ENCODE results near the gene SLC11A1.

The SLC11A1 gene

DNA sequence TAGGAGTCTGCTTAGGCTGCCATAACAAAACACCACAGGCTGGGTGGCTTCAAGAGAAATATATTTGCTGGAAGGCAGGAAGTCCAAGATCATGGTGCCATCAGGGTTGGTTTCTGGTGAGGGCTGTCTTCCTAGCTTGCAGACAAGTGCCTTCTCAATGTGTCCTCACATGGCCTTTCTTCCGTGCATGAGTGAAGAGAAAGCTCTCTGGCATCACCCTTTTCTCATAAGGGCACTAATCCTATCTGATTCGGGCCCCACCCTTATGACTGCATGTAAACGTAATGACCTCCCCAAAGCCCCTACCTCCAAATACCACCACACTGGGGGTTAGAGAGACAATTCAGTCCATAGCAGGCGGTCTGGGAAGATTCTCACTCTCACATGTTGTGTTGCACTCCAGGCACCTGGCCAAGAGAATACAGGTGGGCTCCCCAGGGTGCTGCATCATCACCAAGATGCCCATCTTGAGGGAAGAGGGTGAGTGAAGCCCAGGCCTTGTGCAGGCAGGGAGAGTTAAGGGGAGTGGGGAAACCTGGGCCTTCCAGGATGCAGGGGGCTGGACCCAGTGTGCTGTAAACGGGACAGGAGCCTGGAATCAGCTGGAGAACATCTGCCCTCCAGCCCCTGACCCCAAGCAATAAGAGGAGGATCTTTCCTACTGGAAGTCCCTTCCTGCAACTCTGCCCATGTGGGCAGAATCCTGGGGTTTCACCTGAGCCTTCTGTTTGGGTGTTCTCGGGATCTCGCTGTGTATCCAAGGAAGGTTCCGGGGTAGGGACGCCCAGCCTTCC lies 15.3 kb upstream of the SLC11A1 start:
- in situ Hi-C loops (cut with MboI; ENCODE audit: low sequenced_read_pairs): no loop called here

GRCh38 chr2:218367415-218368149 lies 14.5 kb upstream of the SLC11A1 start:
- in situ Hi-C loops (cut with MboI; ENCODE audit: low sequenced_read_pairs): no loop called here

DNA sequence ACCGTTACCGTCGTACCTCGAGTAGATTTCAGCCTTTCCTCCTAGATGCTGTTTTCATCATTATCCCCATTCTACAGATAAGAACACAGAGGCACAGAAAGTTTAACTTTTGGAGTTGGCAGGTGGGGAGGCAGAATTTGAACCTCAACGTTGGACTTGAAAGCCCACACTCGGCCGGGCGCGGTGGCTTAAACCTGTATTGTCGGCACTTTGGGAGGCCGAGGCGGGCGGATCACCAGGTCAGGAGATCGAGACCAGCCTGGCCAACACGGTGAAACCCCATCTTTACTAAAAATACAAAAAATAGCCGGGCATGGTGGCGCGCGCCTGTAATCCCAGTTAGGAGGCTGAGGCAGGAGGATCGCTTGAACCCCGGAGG lies 13.9 kb upstream of the SLC11A1 start:
- in situ Hi-C loops (cut with MboI; ENCODE audit: low sequenced_read_pairs): no loop called here

- in situ Hi-C loops (cut with MboI; ENCODE audit: low sequenced_read_pairs): no loop called here
These were observed 13.4 kb upstream of the SLC11A1 start for GRCh38 chr2:218368621-218369153.

DNA sequence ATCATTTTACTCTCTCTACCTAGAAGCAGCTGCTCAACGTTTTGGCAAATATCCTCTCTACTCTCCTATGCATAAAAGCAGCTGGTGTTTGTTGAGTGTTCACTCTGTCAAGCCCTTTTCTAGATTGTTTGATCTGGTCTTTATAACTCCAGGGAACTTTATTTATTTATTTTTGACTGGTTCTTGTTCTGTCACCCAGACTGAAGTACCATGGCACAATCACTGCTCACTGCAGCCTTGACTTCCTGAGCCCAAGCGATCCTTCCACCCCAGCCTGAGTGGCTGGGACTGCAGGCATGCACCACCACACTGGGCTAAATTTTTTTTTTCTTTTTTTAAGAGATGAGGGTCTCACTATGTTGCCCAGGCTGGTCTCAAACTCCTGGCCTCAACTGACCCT lies 12.7 kb upstream of the SLC11A1 start:
- in situ Hi-C loops (cut with MboI; ENCODE audit: low sequenced_read_pairs): no loop called here

DNA sequence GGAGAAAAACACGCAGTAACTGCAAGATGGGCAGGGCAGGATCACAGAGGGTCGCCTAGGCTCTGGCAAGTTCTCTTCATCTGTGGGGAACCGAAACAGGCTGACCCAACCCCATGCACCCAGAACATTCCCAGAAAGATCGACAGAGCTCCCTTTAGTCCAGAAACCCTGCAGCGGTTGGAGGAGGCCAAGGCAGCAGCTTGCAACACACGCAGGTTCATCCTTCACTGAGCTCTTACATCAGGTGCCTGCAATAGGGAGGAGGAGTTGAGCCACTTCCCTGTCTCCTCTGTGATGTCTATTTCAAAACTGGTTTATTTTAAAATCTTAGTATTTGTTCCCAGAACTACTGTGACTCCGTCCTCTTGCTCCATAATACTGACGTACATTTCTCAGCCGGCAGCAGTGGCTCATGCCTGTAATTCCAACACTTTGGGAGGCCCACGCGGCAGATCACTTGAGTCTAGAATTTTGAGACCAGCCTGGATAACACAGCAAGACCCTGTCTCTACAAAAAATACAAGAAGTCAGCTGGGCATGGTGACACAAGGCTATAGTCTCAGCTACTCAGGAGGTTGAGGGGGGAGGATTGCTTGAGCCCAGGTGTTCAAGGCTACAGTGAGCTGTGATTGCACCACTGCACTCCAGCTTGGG lies 11.5 kb upstream of the SLC11A1 start:
- in situ Hi-C loops (cut with MboI; ENCODE audit: low sequenced_read_pairs): no loop called here

DNA sequence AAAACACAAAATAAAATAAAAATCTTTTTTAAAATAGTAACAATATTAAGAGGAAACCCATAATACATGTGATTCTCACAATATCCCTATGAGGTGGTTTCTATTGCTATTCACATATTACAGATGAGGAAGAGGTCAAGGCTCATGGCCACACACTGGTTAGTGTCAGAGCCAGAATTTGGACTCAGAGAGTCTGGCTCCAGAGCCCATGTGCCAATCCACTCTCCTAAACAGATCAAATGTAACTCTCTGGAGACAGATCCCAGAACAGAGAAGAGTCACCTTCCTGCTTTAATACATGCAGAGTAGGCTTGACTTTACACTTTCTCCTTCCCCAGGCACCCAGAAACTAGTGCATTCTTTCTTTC lies 10.1 kb upstream of the SLC11A1 start:
- in situ Hi-C loops (cut with MboI; ENCODE audit: low sequenced_read_pairs): no loop called here

GRCh38 chr2:218374795-218375194 lies 7.3 kb upstream of the SLC11A1 start:
- in situ Hi-C loops (cut with MboI; ENCODE audit: low sequenced_read_pairs): no loop called here

DNA sequence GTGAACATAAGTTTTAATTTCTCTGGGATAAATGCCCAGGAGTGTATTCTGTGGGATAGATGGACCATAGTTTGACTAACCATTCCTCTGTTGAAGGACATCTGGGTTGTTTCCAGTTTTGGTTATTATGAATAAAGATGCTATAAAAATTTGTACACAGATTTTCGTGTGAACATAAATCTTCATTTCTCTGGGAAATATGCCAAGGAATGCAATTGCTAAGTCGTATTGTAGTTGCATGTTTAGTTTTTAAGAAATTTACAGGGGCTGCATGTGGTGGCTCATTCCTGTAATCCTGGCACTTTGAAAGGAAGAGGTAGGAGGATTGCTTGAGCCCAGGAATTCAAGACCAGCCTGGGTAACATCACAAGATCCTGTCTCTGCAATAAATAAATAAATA lies 6.9 kb upstream of the SLC11A1 start:
- in situ Hi-C loops (cut with MboI; ENCODE audit: low sequenced_read_pairs): no loop called here

GRCh38 chr2:218378053-218378452 lies 4.0 kb upstream of the SLC11A1 start:
- in situ Hi-C loops (cut with MboI; ENCODE audit: low sequenced_read_pairs): no loop called here

GRCh38 chr2:218382785-218383184 lies 712 bp downstream of the SLC11A1 start:
- in situ Hi-C loops (cut with MboI; ENCODE audit: low sequenced_read_pairs): no loop called here

DNA sequence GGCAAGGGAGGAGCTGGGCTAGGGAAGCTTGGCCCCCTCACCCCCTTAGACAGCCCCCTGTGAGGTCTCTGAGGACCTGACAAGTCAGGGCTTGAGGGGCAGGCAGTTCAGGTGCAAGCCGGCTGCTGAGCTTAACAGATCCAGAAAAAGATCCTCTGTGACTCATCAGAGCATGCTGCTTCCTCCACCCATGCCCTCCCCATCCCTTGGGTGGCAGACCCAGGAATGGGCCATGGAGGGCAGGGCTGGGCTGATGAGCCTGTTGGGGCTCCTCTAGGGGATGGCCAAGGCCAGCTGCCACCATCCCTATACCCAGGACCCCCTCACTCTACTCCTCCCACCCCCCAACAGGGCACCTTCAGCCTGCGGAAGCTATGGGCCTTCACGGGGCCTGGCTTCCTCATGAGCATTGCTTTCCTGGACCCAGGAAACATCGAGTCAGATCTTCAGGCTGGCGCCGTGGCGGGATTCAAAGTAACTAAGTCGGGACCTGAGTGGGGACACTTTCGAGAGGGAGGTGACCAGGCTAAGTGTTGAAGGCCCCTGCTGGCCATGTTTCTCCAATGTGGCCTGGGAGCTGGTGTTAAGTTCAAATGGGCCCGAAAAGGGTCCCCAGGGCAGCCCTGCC lies 1.9 kb downstream of the SLC11A1 start:
- in situ Hi-C loops (cut with MboI; ENCODE audit: low sequenced_read_pairs): no loop called here

- in situ Hi-C loops (cut with MboI; ENCODE audit: low sequenced_read_pairs): no loop called here
These were observed 2.9 kb downstream of the SLC11A1 start for GRCh38 chr2:218384975-218385374.

GRCh38 chr2:218386505-218387368 lies 4.7 kb downstream of the SLC11A1 start:
- in situ Hi-C loops (cut with MboI; ENCODE audit: low sequenced_read_pairs): no loop called here

DNA sequence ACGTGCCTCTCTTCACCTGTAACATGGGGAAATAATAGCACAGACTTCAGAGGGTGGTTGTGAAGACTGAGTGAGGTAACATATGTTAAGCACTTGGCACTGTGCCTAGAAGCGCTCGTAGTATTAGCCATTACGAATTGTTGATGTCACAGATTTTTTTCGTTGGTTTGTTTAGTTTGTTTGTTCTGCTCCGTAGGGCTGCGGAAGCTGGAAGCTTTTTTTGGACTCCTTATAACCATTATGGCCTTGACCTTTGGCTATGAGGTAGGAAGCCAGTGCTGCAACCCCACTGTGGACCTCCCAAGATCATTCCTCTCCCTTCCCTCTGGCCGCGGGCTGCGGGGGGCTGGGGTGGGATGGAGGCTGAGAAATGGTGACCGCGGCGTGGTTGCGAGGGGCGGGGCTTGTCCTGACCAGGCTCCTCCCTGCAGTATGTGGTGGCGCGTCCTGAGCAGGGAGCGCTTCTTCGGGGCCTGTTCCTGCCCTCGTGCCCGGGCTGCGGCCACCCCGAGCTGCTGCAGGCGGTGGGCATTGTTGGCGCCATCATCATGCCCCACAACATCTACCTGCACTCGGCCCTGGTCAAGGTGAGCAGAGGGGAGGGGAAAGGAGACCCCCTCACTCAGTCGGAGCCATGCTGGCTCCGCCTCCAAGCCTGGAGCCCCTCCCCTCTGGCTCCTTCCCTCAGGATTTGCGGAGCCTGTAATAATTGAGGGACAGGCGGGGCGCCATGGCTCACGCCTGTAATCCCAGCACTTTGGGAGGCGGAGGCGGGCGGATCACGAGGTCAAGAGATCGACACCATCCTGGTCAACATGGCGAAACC lies 5.5 kb downstream of the SLC11A1 start:
- in situ Hi-C loops (cut with MboI; ENCODE audit: low sequenced_read_pairs): no loop called here

- in situ Hi-C loops (cut with MboI; ENCODE audit: low sequenced_read_pairs): no loop called here
These were observed 7.5 kb downstream of the SLC11A1 start for GRCh38 chr2:218389333-218390150.

DNA sequence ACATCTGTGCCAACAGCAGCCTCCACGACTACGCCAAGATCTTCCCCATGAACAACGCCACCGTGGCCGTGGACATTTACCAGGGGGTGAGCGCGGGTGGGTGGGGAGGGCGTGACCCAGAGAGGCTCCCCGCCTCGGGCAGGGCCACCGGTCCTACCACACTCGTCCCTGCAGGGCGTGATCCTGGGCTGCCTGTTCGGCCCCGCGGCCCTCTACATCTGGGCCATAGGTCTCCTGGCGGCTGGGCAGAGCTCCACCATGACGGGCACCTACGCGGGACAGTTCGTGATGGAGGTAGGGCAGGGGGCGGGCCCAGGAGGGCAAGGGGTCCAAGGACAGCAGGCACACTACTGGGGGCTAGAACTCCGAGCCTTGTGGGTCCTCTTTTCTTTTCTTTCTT lies 9.1 kb downstream of the SLC11A1 start:
- in situ Hi-C loops (cut with MboI; ENCODE audit: low sequenced_read_pairs): no loop called here

DNA sequence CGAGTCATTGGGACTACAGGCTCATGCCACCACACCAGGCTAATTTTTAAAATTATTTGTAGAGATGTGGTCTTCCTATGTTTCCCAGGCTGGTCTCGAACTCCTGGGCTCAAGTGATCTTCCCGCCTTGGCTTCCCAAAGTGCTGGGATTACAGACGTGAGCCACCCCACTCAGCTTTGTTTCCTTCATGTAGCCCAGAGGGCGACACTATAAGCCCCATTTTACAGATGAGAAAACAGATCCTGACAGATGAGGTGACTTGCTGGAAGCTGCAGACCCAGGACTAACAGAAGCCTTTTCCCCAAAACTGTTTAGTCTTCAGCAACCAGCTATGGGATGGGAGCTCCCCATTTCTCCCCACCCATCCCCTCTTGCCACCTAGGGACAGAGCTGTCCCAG lies 10.4 kb downstream of the SLC11A1 start:
- in situ Hi-C loops (cut with MboI; ENCODE audit: low sequenced_read_pairs): no loop called here

Data from HL-60/S4 (cell line).